ENCODE measurements around the gene FNBP1. TPM values are rescaled to one million over a fixed set of nuclear protein-coding genes. Genes with fewer than 3 reads are reported as not detected.
A peak's percentile ranks its signal among the peaks of the same experiment; 100 is the strongest.

FNBP1 gene
- polyA plus RNA-seq, 2 of the 4 experiments (the other 2 are of a cell fraction): 10.6 to 15.6 TPM

GRCh38 chr9:129885018-129885669 lies 157.8 kb downstream of the FNBP1 start:
- POLR2A ChIA-PET: interaction anchor here (1.8 kb wide), 1 partner anchor 158 kb away, joined by 10 read pairs; the partner anchor contains the start of gene FNBP1

GRCh38 chr9:129884220-129885017 lies 158.6 kb downstream of the FNBP1 start:
- H3K9me3 ChIP-seq: no peaks in the 10 kb centered on the region
- 21% methylated on average over 24 of the region's 24 CpGs for WGBS (ENCODE audit: missing lambda C conversion rate)
- H3K4me1 ChIP-seq: peaks cover 24% of the 10 kb centered on the region
- peak overlapping the region; percentile 85 for H3K4me2 ChIP-seq
- ATAC-seq (peak; percentile 86 to 92), FAIRE-seq (no peak), DNase-seq (ENCODE audit: low read depth in 1 of 2, low spot score in 1 of 2) (peak; percentile 76 to 83)
- TF ChIP-seq BCL3 (IDR thresholded peaks at IDR 0.05) (0 out of 3 replicates have a peak, but pooled peaks have one; percentile 39), ATOH8 (CRISPR knock-in tag; IDR thresholded peaks at IDR 0.05; ENCODE audit: low read depth) (no peak), POLR2A (IDR thresholded peaks at IDR 0.05; ENCODE audit: low read length) (peak; percentile 71)
- peak overlapping the region; percentile 20; the same call in 2 of the 3 replicates for H3K4me3 ChIP-seq
- ChIA-PET CTCF (interaction anchor here (0.6 to 2.1 kb wide), 36 partner anchors 11 to 359 kb away, joined by 3 to 14 read pairs (median 4); no protein-coding TSS in a partner anchor), POLR2A (interaction anchor here (1.8 kb wide), 1 partner anchor 158 kb away, joined by 10 read pairs; the partner anchor contains the start of gene FNBP1)
- H3K27ac ChIP-seq: peak overlapping the region; percentile 50 to 87

More at GRCh38 chr9:129885018-129885669, 157.8 kb downstream of the FNBP1 start:
- CTCF ChIA-PET: interaction anchor here (0.6 to 2.1 kb wide), 55 partner anchors 10 to 854 kb away, joined by 3 to 14 read pairs (median 4); no protein-coding TSS in a partner anchor
- DNase-seq (ENCODE audit: low read depth in 1 of 2, low spot score in 1 of 2) (no peak), ATAC-seq (peak; percentile 28 to 63), FAIRE-seq (no peak)
- peaks cover 24% of the 10 kb centered on the region for H3K4me1 ChIP-seq
- no peak for TF ChIP-seq HEYL (CRISPR knock-in tag; IDR thresholded peaks at IDR 0.05)
- peak overlapping the region; percentile 25 for H3K4me3 ChIP-seq
- 52% methylated on average over 19 of the region's 27 CpGs for WGBS (ENCODE audit: missing lambda C conversion rate)
- H3K9me3 ChIP-seq: no peaks in the 10 kb centered on the region
- H3K4me2 ChIP-seq: peak overlapping the region; percentile 85
- peak overlapping the region; percentile 55 to 87 for H3K27ac ChIP-seq

GRCh38 chr9:129881547-129882324 lies 161.3 kb downstream of the FNBP1 start:
- Histone ChIP-seq H3K9me3 (no peaks in the 10 kb centered on the region), H3K4me3 (no peak overlapping the region), H3K27ac (no peak overlapping the region), H3K4me2 (no peak overlapping the region), H3K4me1 (peaks cover 24% of the 10 kb centered on the region)
- 87% methylated on average over 19 of the region's 19 CpGs for WGBS (ENCODE audit: missing lambda C conversion rate)
- DNase-seq (ENCODE audit: low read depth in 1 of 2, low spot score in 1 of 2) (no peak), FAIRE-seq (no peak), ATAC-seq (no peak)
- CTCF ChIA-PET: interaction anchor here (1.9 kb wide), 1 partner anchor 8 kb away, joined by 5 read pairs; no protein-coding TSS in a partner anchor
- POLR2A ChIA-PET: no interaction called here
- TF ChIP-seq USF2 (IDR thresholded peaks at IDR 0.05) (no peak), ESRRA (IDR thresholded peaks at IDR 0.05; ENCODE audit: borderline replicate concordance, low read length) (no peak), GATA3 (IDR thresholded peaks at IDR 0.05; ENCODE audit: borderline replicate concordance) (no peak), HOXB13 (CRISPR knock-in tag; IDR thresholded peaks at IDR 0.05; ENCODE audit: low read depth) (no peak), RCOR1 (IDR thresholded peaks at IDR 0.05; ENCODE audit: low read depth, low read length) (no peak), ATOH8 (CRISPR knock-in tag; IDR thresholded peaks at IDR 0.05; ENCODE audit: low read depth) (no peak), KDM1A (IDR thresholded peaks at IDR 0.05; ENCODE audit: low read depth) (no peak), CEBPB (IDR thresholded peaks at IDR 0.05) (no peak), NR3C1 (IDR thresholded peaks at IDR 0.05) (no peak), MYC (IDR thresholded peaks at IDR 0.05; ENCODE audit: borderline replicate concordance, low read length) (no peak), EHF (CRISPR knock-in tag; IDR thresholded peaks at IDR 0.05) (no peak), PHF8 (IDR thresholded peaks at IDR 0.05; ENCODE audit: borderline replicate concordance, low read depth) (no peak), TFCP2L1 (CRISPR knock-in tag; IDR thresholded peaks at IDR 0.05) (no peak), RARB (CRISPR knock-in tag; IDR thresholded peaks at IDR 0.05) (no peak)
